B cell (primary cell): ENCODE measurements around the gene MYBPC3. TPM values are rescaled to one million over a fixed set of nuclear protein-coding genes. Genes with fewer than 3 reads are reported as not detected.
A peak's percentile ranks its signal among the peaks of the same experiment; 100 is the strongest.

Experiments used
- ATAC-seq: fragments of 200-7000 bp; cut with Tn5 transposase; one replicate; pipeline ENCODE4 v1.10.0; 2021; ENCODE audit warnings: low read depth, mild to moderate bottlenecking, moderate number of reproducible peaks, moderate library complexity
- CTCF ChIA-PET: fragments of 350-600 bp; sonication (Branson Sonifier 250); formaldehyde crosslinking; loops from one replicate; lab custom pipeline; 2021; ENCODE audit warnings: antibody characterized with exemption, inconsistent platforms; lab: Charles Lee
- POLR2A ChIA-PET: fragments of 350-600 bp; sonication (Branson Sonifier 250); formaldehyde crosslinking; loops from one replicate; lab custom pipeline; 2021; ENCODE audit warnings: antibody characterized with exemption; lab: Charles Lee
- DNase-seq: peaks from one replicate; pipeline ENCODE4 v3.0.0; 2013
- H2AFZ ChIP-seq: 2 replicates; pipeline ENCODE4 v1.6.1; 2012; ENCODE audit warnings: mild to moderate bottlenecking, low read depth, low read length; ENCODE audit not compliant: insufficient read depth, poor library complexity, severe bottlenecking
- H3K27ac ChIP-seq, 2 donors: 1 replicate in 1 of 2; 2 replicates in 1 of 2; pipeline ENCODE4 v1.5.1; 2012 to 2013; ENCODE audit warnings: low read length in 2 of 2, mild to moderate bottlenecking in 2 of 2, moderate library complexity in 1 of 2
- H3K27me3 ChIP-seq, 4 experiments: fragments of 200-600 bp in 1 of 4; sonication (generic) in 1 of 4; replicated peaks in 1 of 4; 1 replicate in 2 of 4; 2 replicates in 2 of 4; pipeline versions ENCODE4 v1.6.1 to v1.7.0; 2013 to 2016; ENCODE audit warnings: low read length in 3 of 4, mild to moderate bottlenecking in 2 of 4, mixed read lengths in 1 of 4, moderate library complexity in 1 of 4; ENCODE audit not compliant: insufficient read depth in 4 of 4, control insufficient read depth in 3 of 4; ENCODE audit errors: control extremely low read depth in 1 of 4
- H3K36me3 ChIP-seq, 2 experiments: replicated peaks in 1 of 2; 1 replicate in 1 of 2; 2 replicates in 1 of 2; pipeline versions ENCODE4 v1.6.1 to v1.7.1; 2013; ENCODE audit warnings: low read length in 1 of 2; ENCODE audit not compliant: insufficient read depth in 2 of 2, control insufficient read depth in 1 of 2; ENCODE audit errors: control extremely low read depth in 1 of 2, extremely low read depth in 1 of 2
- H3K4me1 ChIP-seq, 2 donors: fragments of 200-600 bp in 1 of 2; sonication (generic) in 1 of 2; 1 replicate in 1 of 2; 2 replicates in 1 of 2; pipeline versions ENCODE4 v1.5.1 to v1.6.1; 2013 to 2017; ENCODE audit warnings: low read length in 2 of 2; ENCODE audit not compliant: control insufficient read depth in 2 of 2, insufficient read depth in 2 of 2
- H3K4me2 ChIP-seq: replicated peaks from 2 replicates; pipeline ENCODE3; 2012; ENCODE audit warnings: mild to moderate bottlenecking, low read depth, low read length; ENCODE audit not compliant: poor library complexity, severe bottlenecking
- H3K4me3 ChIP-seq, 5 experiments: fragments of 200-600 bp in 1 of 5; sonication (generic) in 1 of 5; 1 replicate in 3 of 5; 2 replicates in 2 of 5; pipeline versions ENCODE4 v1.5.1 to v1.7.0; 2011 to 2016; ENCODE audit warnings: low read length in 4 of 5, mild to moderate bottlenecking in 4 of 5, low read depth in 2 of 5, control low read depth in 1 of 5, moderate library complexity in 1 of 5; ENCODE audit not compliant: insufficient read depth in 1 of 5; ENCODE audit errors: control extremely low read depth in 1 of 5, extremely low read depth in 1 of 5
- H3K79me2 ChIP-seq: fragments of 200-600 bp; sonication (generic); one replicate; pipeline ENCODE4 v1.6.0; 2016; ENCODE audit warnings: low read length; ENCODE audit not compliant: control insufficient read depth, insufficient read depth
- H3K9ac ChIP-seq: fragments of 200-600 bp; sonication (generic); 2 replicates; pipeline ENCODE4 v1.6.1; 2017; ENCODE audit warnings: mild to moderate bottlenecking, low read length, moderate library complexity
- H3K9me3 ChIP-seq, 3 donors: one replicate each; pipeline versions ENCODE4 v1.6.1 to v1.7.1; 2013; ENCODE audit warnings: low read length in 2 of 3; ENCODE audit not compliant: control insufficient read depth in 2 of 3, insufficient read depth in 1 of 3; ENCODE audit errors: control extremely low read depth in 1 of 3
- H4K20me1 ChIP-seq: 2 replicates; pipeline ENCODE4 v1.6.0; 2012; ENCODE audit warnings: mild to moderate bottlenecking, low read length; ENCODE audit not compliant: insufficient read depth, control insufficient read depth, poor library complexity, severe bottlenecking
- H3K27ac Mint-ChIP-seq: one replicate; pipeline ENCODE4 v1.8.0; 2021; ENCODE audit warnings: mixed read lengths
- H3K27me3 Mint-ChIP-seq: one replicate; pipeline ENCODE4 v1.8.0; 2021; ENCODE audit warnings: mixed read lengths
- H3K4me1 Mint-ChIP-seq: one replicate; pipeline ENCODE4 v1.8.0; 2021; ENCODE audit warnings: mixed read lengths
- H3K4me3 Mint-ChIP-seq: one replicate; pipeline ENCODE4 v1.8.0; 2021; ENCODE audit warnings: mixed read lengths
- H3K9me3 Mint-ChIP-seq: one replicate; pipeline ENCODE4 v1.8.0; 2022; ENCODE audit warnings: mixed read lengths; ENCODE audit not compliant: insufficient read depth
- EZH2 ChIP-seq: IDR thresholded peaks from 2 replicates; pipeline ENCODE4 v1.6.1; 2012; ENCODE audit warnings: borderline replicate concordance, low read depth, mild to moderate bottlenecking, moderate library complexity, low read length; ENCODE audit not compliant: insufficient read depth, poor library complexity, severe bottlenecking
- WGBS: methylation state at CpG from one replicate; pipeline ENCODE4 v1.1.5; 2013; ENCODE audit warnings: missing lambda C conversion rate; ENCODE audit not compliant: insufficient coverage; 5-methylcytosine and 5-hydroxymethylcytosine counted together
- intact Hi-C: fragments of 100-400 bp; cut with micrococcal nuclease; formaldehyde crosslinking; loops from one replicate; pipeline ENCODE4 v1.10.0; 2022
- polyA plus RNA-seq: library from polyadenylated mRNA; depleted of rRNA; stranded (reverse); fragments of >200 nt; gene quantifications from 2 replicates; pipeline ENCODE4 v1.2.3, GENCODE V29; 2012
- total RNA-seq, 2 donors: library from RNA; stranded (reverse); fragments of 120-200 nt in 1 of 2; gene quantifications; 1 replicate in 1 of 2; 2 replicates in 1 of 2; pipeline versions ENCODE4 v1.2.3 to v1.2.4, GENCODE V29; 2013 to 2022
- TF ChIP-seq, protein P1 (sequence below): fragments of 200-600 bp; IDR thresholded peaks from one replicate; pipeline ENCODE4 v1.8.0; 2022; ENCODE audit warnings: antibody characterized with exemption, mild to moderate bottlenecking

The MYBPC3 gene
- total and polyA plus RNA-seq, 2 donors (not counting 1 experiment from before 2014, with no cell fraction given): 0.67 to 1.4 TPM

DNA sequence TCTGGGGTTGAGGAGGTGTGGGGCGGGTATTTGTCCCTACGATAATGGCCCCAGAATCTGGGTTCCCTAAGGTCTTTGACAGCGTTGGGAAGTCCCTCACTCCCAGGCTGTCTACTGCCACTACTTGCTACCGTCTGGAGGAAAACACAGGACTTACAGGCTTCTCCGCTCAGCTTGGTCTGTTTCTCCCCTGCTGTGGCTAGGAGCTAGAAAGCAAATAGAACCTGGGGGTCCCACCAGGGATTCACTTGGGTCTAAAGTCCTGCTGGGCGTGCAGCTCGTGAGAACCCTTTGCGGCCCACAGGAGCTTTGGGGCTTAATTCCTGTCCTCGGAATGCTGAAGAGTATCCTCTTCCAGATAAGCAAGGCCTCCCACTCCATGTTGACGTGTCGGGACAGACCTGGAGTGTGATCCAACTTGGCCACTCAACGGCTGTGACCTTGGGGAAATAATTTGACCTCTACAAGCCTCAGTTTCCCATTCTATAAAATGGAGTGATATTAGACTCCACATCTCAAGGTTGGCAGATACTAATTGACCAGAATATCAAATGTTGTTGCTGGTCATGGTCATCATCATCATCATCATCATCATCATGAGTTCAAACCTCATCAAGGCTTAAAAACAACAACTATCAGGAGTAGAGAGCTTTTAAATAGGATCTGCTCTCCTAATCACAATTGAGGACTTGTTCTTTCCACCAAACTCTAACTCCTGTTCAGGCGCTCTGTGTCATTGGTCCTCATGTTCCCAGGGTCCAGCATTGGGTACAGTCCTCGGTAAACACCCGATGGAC lies 1.7 kb upstream of the MYBPC3 start:
- no peaks in the 10 kb centered on the region for H3K27me3 Mint-ChIP-seq
- peaks cover 1% of the 10 kb centered on the region for H3K4me1 Mint-ChIP-seq
- no peak for DNase-seq
- WGBS: 98% methylated on average over 12 of the region's 15 CpGs
- CTCF ChIA-PET: no interaction called here
- H3K9me3 Mint-ChIP-seq: no peaks in the 10 kb centered on the region
- H3K27ac Mint-ChIP-seq: peak overlapping the region; percentile 53
- Histone ChIP-seq H3K36me3 (peaks cover 0 to 29% of the 10 kb centered on the region in 2 experiments), H3K4me1 (no peaks in the 10 kb centered on the region), H3K4me3 (no peak overlapping the region), H3K9ac (no peak overlapping the region), H4K20me1 (peaks cover 44% of the 10 kb centered on the region), H3K27ac (no peak overlapping the region), H3K79me2 (peaks cover 15% of the 10 kb centered on the region), H3K9me3 (peaks cover 0 to 4% (median 0%) of the 10 kb centered on the region in 3 donors), H3K4me2 (no peak overlapping the region), H3K27me3 (no peaks in the 10 kb centered on the region), H2AFZ (no peak overlapping the region)
- ATAC-seq: no peak
- POLR2A ChIA-PET: interaction anchor here (0.6 kb wide), 1 partner anchor 38 kb away, joined by 17 read pairs; no protein-coding TSS in a partner anchor
- TF ChIP-seq, protein P1, sequence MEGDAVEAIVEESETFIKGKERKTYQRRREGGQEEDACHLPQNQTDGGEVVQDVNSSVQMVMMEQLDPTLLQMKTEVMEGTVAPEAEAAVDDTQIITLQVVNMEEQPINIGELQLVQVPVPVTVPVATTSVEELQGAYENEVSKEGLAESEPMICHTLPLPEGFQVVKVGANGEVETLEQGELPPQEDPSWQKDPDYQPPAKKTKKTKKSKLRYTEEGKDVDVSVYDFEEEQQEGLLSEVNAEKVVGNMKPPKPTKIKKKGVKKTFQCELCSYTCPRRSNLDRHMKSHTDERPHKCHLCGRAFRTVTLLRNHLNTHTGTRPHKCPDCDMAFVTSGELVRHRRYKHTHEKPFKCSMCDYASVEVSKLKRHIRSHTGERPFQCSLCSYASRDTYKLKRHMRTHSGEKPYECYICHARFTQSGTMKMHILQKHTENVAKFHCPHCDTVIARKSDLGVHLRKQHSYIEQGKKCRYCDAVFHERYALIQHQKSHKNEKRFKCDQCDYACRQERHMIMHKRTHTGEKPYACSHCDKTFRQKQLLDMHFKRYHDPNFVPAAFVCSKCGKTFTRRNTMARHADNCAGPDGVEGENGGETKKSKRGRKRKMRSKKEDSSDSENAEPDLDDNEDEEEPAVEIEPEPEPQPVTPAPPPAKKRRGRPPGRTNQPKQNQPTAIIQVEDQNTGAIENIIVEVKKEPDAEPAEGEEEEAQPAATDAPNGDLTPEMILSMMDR: no peak
- no peak for TF ChIP-seq EZH2
- intact Hi-C loops: no loop called here
- H3K4me3 Mint-ChIP-seq: no peak overlapping the region
